NCI-H1092 treated with DMSO at 0.1 percent for 48 hours (cell line): Measurements from ENCODE around the gene MRPL40.
"Not testable (repeated sequence)": the region's sequence is repeated elsewhere in the genome, so short reads cannot be mapped to it uniquely, and the experiment has no call there.

ENCODE experiments used
- DNase-seq: peaks from one replicate; lab custom pipeline; 2025; lab: John Stamatoyannopoulos, UW

MRPL40 gene

GRCh38 chr22:19407649-19408606 is 24.4 kb upstream of the MRPL40 start:
- no peak for DNase-seq

- peak; percentile 3 for DNase-seq
Observed at GRCh38 chr22:19410941-19411689, 21.2 kb upstream of the MRPL40 start.

- no peak for DNase-seq
Observed at GRCh38 chr22:19411690-19412045, 20.7 kb upstream of the MRPL40 start.

GRCh38 chr22:19412478-19412877 is 19.9 kb upstream of the MRPL40 start:
- no peak for DNase-seq

GRCh38 chr22:19412923-19413322 is 19.4 kb upstream of the MRPL40 start:
- no peak for DNase-seq

GRCh38 chr22:19419086-19419463 is 13.3 kb upstream of the MRPL40 start:
- no peak for DNase-seq

- no peak for DNase-seq
Observed at GRCh38 chr22:19419464-19420178, 12.7 kb upstream of the MRPL40 start.

GRCh38 chr22:19420321-19420720 is 12.0 kb upstream of the MRPL40 start:
- no peak for DNase-seq

- no peak for DNase-seq
Observed at GRCh38 chr22:19422440-19423301, 9.7 kb upstream of the MRPL40 start.

- no peak for DNase-seq
Observed at GRCh38 chr22:19424186-19424500, 8.2 kb upstream of the MRPL40 start.

- no peak for DNase-seq
Observed at GRCh38 chr22:19429950-19430889, 2.1 kb upstream of the MRPL40 start.

- peak; percentile 33 for DNase-seq
Observed at GRCh38 chr22:19430890-19431541, 1.3 kb upstream of the MRPL40 start.

- DNase-seq = peak; percentile 86
Observed at GRCh38 chr22:19431649-19432132, 654 bp upstream of the MRPL40 start, which contains the start of gene HIRA. TSS of gene HIRA (minus strand) at chr22:19431733. CDS start at chr22:19431476, 257 bp downstream.

GRCh38 chr22:19434401-19434800 is 2.1 kb downstream of the MRPL40 start:
- no peak for DNase-seq

- no peak for DNase-seq
Observed at GRCh38 chr22:19434829-19435580, 2.7 kb downstream of the MRPL40 start.

GRCh38 chr22:19436444-19437161 is 4.3 kb downstream of the MRPL40 start:
- DNase-seq = not testable (repeated sequence)

GRCh38 chr22:19438298-19438697 is 6.0 kb downstream of the MRPL40 start:
- peak; percentile 26 for DNase-seq
